ENCODE measurements around the gene ALPL.

The ALPL gene

GRCh38 chr1:21598904-21599303 is 89.7 kb downstream of the ALPL start:
- Histone ChIP-seq H3K36me3 (peaks cover 3% of the 10 kb centered on the region), H3K27me3 (ENCODE audit: insufficient read depth, low read depth, severe bottlenecking) (no peaks in the 10 kb centered on the region), H3K4me3 (ENCODE audit: low read depth, low read length) (no peak overlapping the region), H3K9me3 (ENCODE audit: severe bottlenecking) (no peaks in the 10 kb centered on the region), H3K27ac (no peak overlapping the region)
- no peak for TF ChIP-seq CTCF (IDR thresholded peaks at IDR 0.05; ENCODE audit: low read depth, low read length)
- no peak for DNase-seq

GRCh38 chr1:21599402-21599801 is 90.2 kb downstream of the ALPL start:
- Histone ChIP-seq H3K27me3 (ENCODE audit: insufficient read depth, low read depth, severe bottlenecking) (no peaks in the 10 kb centered on the region), H3K36me3 (peaks cover 3% of the 10 kb centered on the region), H3K9me3 (ENCODE audit: severe bottlenecking) (no peaks in the 10 kb centered on the region), H3K27ac (no peak overlapping the region), H3K4me3 (ENCODE audit: low read depth, low read length) (no peak overlapping the region)
- TF ChIP-seq CTCF (IDR thresholded peaks at IDR 0.05; ENCODE audit: low read depth, low read length) = no peak
- no peak for DNase-seq

GRCh38 chr1:21601278-21602048 is 92.2 kb downstream of the ALPL start:
- DNase-seq = no peak
- no peak for TF ChIP-seq CTCF (IDR thresholded peaks at IDR 0.05; ENCODE audit: low read depth, low read length)
- H3K27me3 ChIP-seq (ENCODE audit: insufficient read depth, low read depth, severe bottlenecking) = no peaks in the 10 kb centered on the region
- H3K27ac ChIP-seq = no peak overlapping the region
- no peak overlapping the region for H3K4me3 ChIP-seq (ENCODE audit: low read depth, low read length)
- H3K36me3 ChIP-seq = peaks cover under 1% of the 10 kb centered on the region; the same call in 1 of the 2 replicates
- no peaks in the 10 kb centered on the region for H3K9me3 ChIP-seq (ENCODE audit: severe bottlenecking)

GRCh38 chr1:21603177-21604138 is 94.2 kb downstream of the ALPL start:
- H3K9me3 ChIP-seq (ENCODE audit: severe bottlenecking) = no peaks in the 10 kb centered on the region
- H3K4me3 ChIP-seq (ENCODE audit: low read depth, low read length) = no peak overlapping the region
- DNase-seq = no peak
- no peaks in the 10 kb centered on the region for H3K36me3 ChIP-seq
- no peak overlapping the region for H3K27ac ChIP-seq
- H3K27me3 ChIP-seq (ENCODE audit: insufficient read depth, low read depth, severe bottlenecking) = no peaks in the 10 kb centered on the region
- no peak for TF ChIP-seq CTCF (IDR thresholded peaks at IDR 0.05; ENCODE audit: low read depth, low read length)

GRCh38 chr1:21604208-21604957 is 95.2 kb downstream of the ALPL start:
- Histone ChIP-seq H3K27ac (no peak overlapping the region), H3K9me3 (ENCODE audit: severe bottlenecking) (no peaks in the 10 kb centered on the region), H3K36me3 (no peaks in the 10 kb centered on the region), H3K27me3 (ENCODE audit: insufficient read depth, low read depth, severe bottlenecking) (no peaks in the 10 kb centered on the region), H3K4me3 (ENCODE audit: low read depth, low read length) (no peak overlapping the region)
- no peak for DNase-seq
- no peak for TF ChIP-seq CTCF (IDR thresholded peaks at IDR 0.05; ENCODE audit: low read depth, low read length)
